Heart left ventricle (tissue), 16 donors: ENCODE results near the gene SPEG. TPM values are rescaled to one million over a fixed set of nuclear protein-coding genes. Genes with fewer than 3 reads are reported as not detected.
A peak's percentile ranks its signal among the peaks of the same experiment; 100 is the strongest.

Source experiments
- ATAC-seq, 4 donors: fragments of 200-7000 bp; cut with Tn5 transposase; one replicate each; pipeline ENCODE4 v1.9.1; 2020 to 2022; ENCODE audit warnings: moderate library complexity in 4 of 4, mild to moderate bottlenecking in 3 of 4, moderate number of reproducible peaks in 1 of 4
- DNase-seq, 5 donors: peaks; one replicate each; pipeline ENCODE4 v3.0.0-alpha.2; 2020
- H3K27ac ChIP-seq, 12 donors: fragments of 200-600 bp; sonication (generic) in 4 of 12; one replicate each; pipeline versions ENCODE4 v1.5.0 to v1.8.0; 2016 to 2022; ENCODE audit warnings: mild to moderate bottlenecking in 2 of 12
- H3K27me3 ChIP-seq, 9 donors: fragments of 200-600 bp; sonication (generic) in 2 of 9; one replicate each; pipeline versions ENCODE4 v1.5.1 to v1.8.0; 2016 to 2022; ENCODE audit warnings: mild to moderate bottlenecking in 3 of 9
- H3K36me3 ChIP-seq, 9 donors: fragments of 200-600 bp; sonication (generic) in 2 of 9; one replicate each; pipeline versions ENCODE4 v1.5.0 to v1.8.0; 2018 to 2022; ENCODE audit warnings: mild to moderate bottlenecking in 2 of 9
- H3K4me1 ChIP-seq, 12 donors: fragments of 200-600 bp; sonication (generic) in 4 of 12; one replicate each; pipeline versions ENCODE4 v1.5.0 to v1.8.0; 2016 to 2022; ENCODE audit warnings: mild to moderate bottlenecking in 3 of 12
- H3K4me3 ChIP-seq, 12 donors: fragments of 200-600 bp; sonication (generic) in 4 of 12; one replicate each; pipeline versions ENCODE4 v1.5.0 to v1.8.0; 2017 to 2022; ENCODE audit warnings: mild to moderate bottlenecking in 9 of 12, moderate library complexity in 4 of 12
- H3K9me3 ChIP-seq, 12 donors: fragments of 200-600 bp; sonication (generic) in 4 of 12; one replicate each; pipeline versions ENCODE4 v1.5.0 to v1.8.0; 2016 to 2022; ENCODE audit warnings: mild to moderate bottlenecking in 1 of 12
- POLR2A ChIP-seq, 2 donors: fragments of 450-650 bp; IDR thresholded peaks; one replicate each; pipeline ENCODE4 v1.6.1; 2017; ENCODE audit warnings: antibody characterized with exemption in 2 of 2, mild to moderate bottlenecking in 2 of 2, moderate library complexity in 2 of 2
- whole genome bisulfite sequencing, 4 donors: extraction: QIAGEN DNeasy Blood & Tissue Kit in 2 of 4; methylation state at CpG; one replicate each; pipeline versions ENCODE4 v1.1.5 to v1.1.7; 2013 to 2018; 5-methylcytosine and 5-hydroxymethylcytosine counted together
- intact Hi-C, 10 donors: fragments of 100-400 bp; cut with DNase I; formaldehyde crosslinking; loops; one replicate each; pipeline versions ENCODE4 v1.11.1 to v1.14.2; 2022
- polyA plus RNA-seq, 2 donors: library from polyadenylated mRNA; stranded (reverse); fragments of 200-250 nt; gene quantifications; one replicate each; pipeline ENCODE4 v1.2.3, GENCODE V29; 2013
- total RNA-seq, 9 donors: library from RNA; depleted of rRNA in 2 of 9; stranded (reverse); fragments of >200 nt in 2 of 9; fragmentation: NEBNext Ultra II Directional in 3 of 9; extraction: Animal tissue kit (Norgen Biotek cat#: 25700) in 3 of 9; gene quantifications; one replicate each; pipeline versions ENCODE4 v1.1.0 to v1.2.4, GENCODE V29; 2016 to 2023
- TF ChIP-seq, protein P1 (sequence below), 12 donors: fragments of 200-600 bp; sonication (generic) in 4 of 12; IDR thresholded peaks; one replicate each; pipeline versions ENCODE4 v1.5.0 to v1.8.0; 2018 to 2022; ENCODE audit warnings: antibody characterized with exemption in 12 of 12, mild to moderate bottlenecking in 5 of 12
- donor health status: ischemic (EF 13 %, LVEDD 7.1; RV severe dilation, severe dysfunction).
- donor health status: healthy with polysubstance abuse.
- donor health status: DM: no; HTN: yes; CAD: no.
- donor health status: DM: no; HTN: no; CAD: no.
- donor health status: ischemic (EF 25% LVEDD 6.9; RV normal size, moderate dysfunction).
- donor health status: ischemic (EF 25% LVEDD 5.7; RV mildly dilated, moderate dysfunction).
- donor health status: healthy.
- donor health status: DM: yes; HTN: yes; CAD: no.
- donor health status: ischemic (EF 35%, LVEDD 5.7; RV mildly dilated, moderate dysfunction).
- donor health status: nonischemic (EF 11% LVEDD 7.7; RV severe dilation, severe dysfunction).
- donor health status: DM: yes; HTN: yes; CAD: no.
- donor health status: PGD.
- donor health status: ischemic (EF 29% LVEDD 5.4; RV normal size, mild dysfunction).
- donor health status: nonischemic (EF 23%, LVEDD 6.1; RV moderate dilation, normal function).

SPEG gene
- total and polyA plus RNA-seq, 11 donors = 64.8 to 150 (median 108) TPM

- peak overlapping the region; percentile 94 to 100 (median 98) for H3K27ac ChIP-seq
- intact Hi-C loops = loop anchor here in 1 of 10 donors (5.0 kb wide), 1 partner anchor 33 kb away; no protein-coding TSS in a partner anchor
- peaks cover 0 to 50% (median 35%) of the 10 kb centered on the region in 12 donors for H3K4me1 ChIP-seq
- WGBS, 4 donors = 0 to 4% (median 1%) methylated on average over 3 of the region's 3 CpGs
- no peaks in the 10 kb centered on the region for H3K9me3 ChIP-seq
- H3K27me3 ChIP-seq = peaks cover 0 to 34% (median 0%) of the 10 kb centered on the region in 9 donors
- peak in 1 of 5 donors; percentile 26 for DNase-seq
- H3K4me3 ChIP-seq = peak overlapping the region; percentile 38 to 89 (median 78)
- ATAC-seq = no peak
- no peak for TF ChIP-seq POLR2A (IDR thresholded peaks at IDR 0.05)
- TF ChIP-seq, protein P1, sequence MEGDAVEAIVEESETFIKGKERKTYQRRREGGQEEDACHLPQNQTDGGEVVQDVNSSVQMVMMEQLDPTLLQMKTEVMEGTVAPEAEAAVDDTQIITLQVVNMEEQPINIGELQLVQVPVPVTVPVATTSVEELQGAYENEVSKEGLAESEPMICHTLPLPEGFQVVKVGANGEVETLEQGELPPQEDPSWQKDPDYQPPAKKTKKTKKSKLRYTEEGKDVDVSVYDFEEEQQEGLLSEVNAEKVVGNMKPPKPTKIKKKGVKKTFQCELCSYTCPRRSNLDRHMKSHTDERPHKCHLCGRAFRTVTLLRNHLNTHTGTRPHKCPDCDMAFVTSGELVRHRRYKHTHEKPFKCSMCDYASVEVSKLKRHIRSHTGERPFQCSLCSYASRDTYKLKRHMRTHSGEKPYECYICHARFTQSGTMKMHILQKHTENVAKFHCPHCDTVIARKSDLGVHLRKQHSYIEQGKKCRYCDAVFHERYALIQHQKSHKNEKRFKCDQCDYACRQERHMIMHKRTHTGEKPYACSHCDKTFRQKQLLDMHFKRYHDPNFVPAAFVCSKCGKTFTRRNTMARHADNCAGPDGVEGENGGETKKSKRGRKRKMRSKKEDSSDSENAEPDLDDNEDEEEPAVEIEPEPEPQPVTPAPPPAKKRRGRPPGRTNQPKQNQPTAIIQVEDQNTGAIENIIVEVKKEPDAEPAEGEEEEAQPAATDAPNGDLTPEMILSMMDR (IDR thresholded peaks at IDR 0.05) = no peak
- H3K36me3 ChIP-seq = peaks cover 0 to 25% (median 17%) of the 10 kb centered on the region in 9 donors
Measured at GRCh38 chr2:219499058-219499307, 64.3 kb downstream of the SPEG start.

GRCh38 chr2:219499555-219499954 is 64.9 kb downstream of the SPEG start:
- Histone ChIP-seq H3K27me3 (peaks cover 0 to 28% (median 0%) of the 10 kb centered on the region in 9 donors), H3K27ac (no peak overlapping the region), H3K4me1 (peaks cover 0 to 50% (median 35%) of the 10 kb centered on the region in 12 donors), H3K9me3 (no peaks in the 10 kb centered on the region), H3K4me3 (peak overlapping the region in 11 of 12 donors; percentile 38 to 89 (median 78)), H3K36me3 (peaks cover 0 to 31% (median 23%) of the 10 kb centered on the region in 9 donors)
- no peak for TF ChIP-seq POLR2A (IDR thresholded peaks at IDR 0.05)
- TF ChIP-seq, protein P1 (IDR thresholded peaks at IDR 0.05) = no peak
- WGBS, 4 donors = 48 to 76% (median 72%) methylated on average over 1 of the region's 1 CpG
- no peak for ATAC-seq
- no peak for DNase-seq
- intact Hi-C loops = loop anchor here in 1 of 10 donors (5.0 kb wide), 1 partner anchor 33 kb away; no protein-coding TSS in a partner anchor

GRCh38 chr2:219500135-219500534 is 65.5 kb downstream of the SPEG start:
- 86 to 94% (median 91%) methylated on average over 2 of the region's 2 CpGs for WGBS, 4 donors
- Histone ChIP-seq H3K27me3 (peaks cover 0 to 25% (median 0%) of the 10 kb centered on the region in 9 donors), H3K4me1 (peaks cover 0 to 46% (median 33%) of the 10 kb centered on the region in 12 donors), H3K36me3 (peaks cover 0 to 37% (median 28%) of the 10 kb centered on the region in 9 donors), H3K9me3 (no peaks in the 10 kb centered on the region), H3K27ac (no peak overlapping the region), H3K4me3 (no peak overlapping the region)
- ATAC-seq = no peak
- no peak for DNase-seq
- no peak for TF ChIP-seq POLR2A (IDR thresholded peaks at IDR 0.05)
- TF ChIP-seq, protein P1 (IDR thresholded peaks at IDR 0.05) = no peak
- intact Hi-C loops = no loop called here

DNA sequence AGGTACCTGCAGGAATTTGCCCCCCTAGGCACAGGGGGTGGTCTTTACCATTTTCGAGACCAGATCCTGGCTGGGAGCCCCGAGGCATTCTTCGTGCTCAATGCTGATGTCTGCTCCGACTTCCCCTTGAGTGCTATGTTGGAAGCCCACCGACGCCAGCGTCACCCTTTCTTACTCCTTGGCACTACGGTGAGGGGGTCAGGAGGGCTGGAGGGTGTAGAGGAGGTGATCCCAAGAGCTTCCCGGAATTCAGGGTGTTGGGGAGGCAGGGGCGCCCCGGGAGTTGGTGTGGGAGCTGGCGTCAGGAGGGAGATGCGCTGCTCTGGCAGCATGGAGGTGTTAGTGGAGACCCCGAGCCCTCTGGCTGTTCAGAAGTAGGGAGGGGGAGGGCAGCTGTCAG is 67.2 kb downstream of the SPEG start:
- DNase-seq (no peak), ATAC-seq (no peak)
- H3K36me3 ChIP-seq = peaks cover 0 to 54% (median 40%) of the 10 kb centered on the region in 9 donors
- no peaks in the 10 kb centered on the region for H3K9me3 ChIP-seq
- WGBS, 4 donors = 92 to 94% (median 94%) methylated on average over 12 to 14 of the region's 14 CpGs
- H3K4me1 ChIP-seq = peaks cover 0 to 29% (median 22%) of the 10 kb centered on the region in 12 donors
- TF ChIP-seq, protein P1 (IDR thresholded peaks at IDR 0.05) = no peak
- no peak for TF ChIP-seq POLR2A (IDR thresholded peaks at IDR 0.05)
- H3K27ac ChIP-seq = no peak overlapping the region
- H3K4me3 ChIP-seq = no peak overlapping the region
- intact Hi-C loops = no loop called here
- H3K27me3 ChIP-seq = peaks cover 0 to 9% (median 0%) of the 10 kb centered on the region in 9 donors
